Gastroesophageal sphincter (tissue), 4 donors: ENCODE data around the gene SCT. TPM values are rescaled to one million over a fixed set of nuclear protein-coding genes. Genes with fewer than 3 reads are reported as not detected.
"Not testable (repeated sequence)": the region's sequence is repeated elsewhere in the genome, so short reads cannot be mapped to it uniquely, and the experiment has no call there.

Source experiments
- ATAC-seq: fragments of 150-250 bp; one replicate; pipeline ENCODE4 v1.9.1; 2016; ENCODE audit warnings: mild to moderate bottlenecking, moderate library complexity
- H3K27ac ChIP-seq, 4 donors: fragments of 200-600 bp; sonication (generic) in 3 of 4; 1 replicate in 3 of 4; 2 replicates in 1 of 4; pipeline ENCODE4 v1.5.1; 2016 to 2019
- H3K27me3 ChIP-seq: fragments of 200-600 bp; sonication (generic); one replicate; pipeline ENCODE4 v1.5.1; 2019
- H3K36me3 ChIP-seq, 2 donors: fragments of 200-600 bp; sonication (generic); one replicate each; pipeline ENCODE4 v1.5.1; 2019; ENCODE audit warnings: control low read depth in 1 of 2
- H3K4me1 ChIP-seq, 3 donors: fragments of 200-600 bp; sonication (generic); 1 replicate in 2 of 3; 2 replicates in 1 of 3; pipeline ENCODE4 v1.5.1; 2016 to 2019; ENCODE audit warnings: control low read depth in 2 of 3
- H3K4me3 ChIP-seq, 2 donors: fragments of 200-600 bp; sonication (generic); one replicate each; pipeline ENCODE4 v1.5.1; 2019; ENCODE audit warnings: mild to moderate bottlenecking in 1 of 2, moderate library complexity in 1 of 2
- H3K9me3 ChIP-seq, 3 donors: fragments of 200-600 bp; sonication (generic); one replicate each; pipeline ENCODE4 v1.5.1; 2017 to 2019; ENCODE audit warnings: control low read depth in 2 of 3
- EP300 ChIP-seq: sonication (generic); formaldehyde crosslinking; IDR thresholded peaks from one replicate; pipeline ENCODE4 v1.6.1; 2017; ENCODE audit warnings: antibody characterized with exemption, mild to moderate bottlenecking
- POLR2A ChIP-seq, 2 donors: fragments of 450-650 bp; IDR thresholded peaks; one replicate each; pipeline ENCODE4 v1.6.1; 2017; ENCODE audit warnings: antibody characterized with exemption in 2 of 2, mild to moderate bottlenecking in 2 of 2, moderate library complexity in 1 of 2
- POLR2AphosphoS5 ChIP-seq: sonication (generic); formaldehyde crosslinking; IDR thresholded peaks from one replicate; pipeline ENCODE4 v1.6.1; 2017; ENCODE audit warnings: antibody characterized with exemption
- WGBS, 2 donors: methylation state at CpG; one replicate each; pipeline ENCODE4 v1.1.5; 2018; ENCODE audit warnings: low coverage in 1 of 2; 5-methylcytosine and 5-hydroxymethylcytosine counted together
- total RNA-seq, 4 donors: library from RNA; depleted of rRNA; stranded (reverse); fragments of >200 nt; gene quantifications; one replicate each; pipeline ENCODE4 v1.1.0, GENCODE V29; 2016
- TF ChIP-seq, protein P1 (sequence below), 4 experiments: fragments of 200-600 bp in 2 of 4; fragments of 450-650 bp in 2 of 4; sonication (generic) in 1 of 4; IDR thresholded peaks; one replicate each; pipeline ENCODE4 v1.5.1; 2017 to 2019; ENCODE audit warnings: antibody characterized with exemption in 4 of 4, mild to moderate bottlenecking in 2 of 4, moderate library complexity in 2 of 4

Gene SCT
- total RNA-seq, 4 donors from 2014 or later: not detected

- Histone ChIP-seq H3K4me3 (no peak overlapping the region), H3K27me3 (no peaks in the 10 kb centered on the region), H3K27ac (no peak overlapping the region), H3K36me3 (peaks cover 0 to 69% of the 10 kb centered on the region in 2 donors), H3K9me3 (no peaks in the 10 kb centered on the region), H3K4me1 (no peaks in the 10 kb centered on the region)
- TF ChIP-seq, protein P1, sequence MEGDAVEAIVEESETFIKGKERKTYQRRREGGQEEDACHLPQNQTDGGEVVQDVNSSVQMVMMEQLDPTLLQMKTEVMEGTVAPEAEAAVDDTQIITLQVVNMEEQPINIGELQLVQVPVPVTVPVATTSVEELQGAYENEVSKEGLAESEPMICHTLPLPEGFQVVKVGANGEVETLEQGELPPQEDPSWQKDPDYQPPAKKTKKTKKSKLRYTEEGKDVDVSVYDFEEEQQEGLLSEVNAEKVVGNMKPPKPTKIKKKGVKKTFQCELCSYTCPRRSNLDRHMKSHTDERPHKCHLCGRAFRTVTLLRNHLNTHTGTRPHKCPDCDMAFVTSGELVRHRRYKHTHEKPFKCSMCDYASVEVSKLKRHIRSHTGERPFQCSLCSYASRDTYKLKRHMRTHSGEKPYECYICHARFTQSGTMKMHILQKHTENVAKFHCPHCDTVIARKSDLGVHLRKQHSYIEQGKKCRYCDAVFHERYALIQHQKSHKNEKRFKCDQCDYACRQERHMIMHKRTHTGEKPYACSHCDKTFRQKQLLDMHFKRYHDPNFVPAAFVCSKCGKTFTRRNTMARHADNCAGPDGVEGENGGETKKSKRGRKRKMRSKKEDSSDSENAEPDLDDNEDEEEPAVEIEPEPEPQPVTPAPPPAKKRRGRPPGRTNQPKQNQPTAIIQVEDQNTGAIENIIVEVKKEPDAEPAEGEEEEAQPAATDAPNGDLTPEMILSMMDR (IDR thresholded peaks at IDR 0.05): no peak
- TF ChIP-seq EP300: no peak
- TF ChIP-seq POLR2A (IDR thresholded peaks at IDR 0.05): no peak
- TF ChIP-seq POLR2AphosphoS5: no peak
- WGBS, 2 donors: 88 to 100% methylated on average over 2 to 11 of the region's 15 CpGs
- ATAC-seq: no peak
Observed at GRCh38 chr11:653837-654236, 26.9 kb upstream of the SCT start.

DNA sequence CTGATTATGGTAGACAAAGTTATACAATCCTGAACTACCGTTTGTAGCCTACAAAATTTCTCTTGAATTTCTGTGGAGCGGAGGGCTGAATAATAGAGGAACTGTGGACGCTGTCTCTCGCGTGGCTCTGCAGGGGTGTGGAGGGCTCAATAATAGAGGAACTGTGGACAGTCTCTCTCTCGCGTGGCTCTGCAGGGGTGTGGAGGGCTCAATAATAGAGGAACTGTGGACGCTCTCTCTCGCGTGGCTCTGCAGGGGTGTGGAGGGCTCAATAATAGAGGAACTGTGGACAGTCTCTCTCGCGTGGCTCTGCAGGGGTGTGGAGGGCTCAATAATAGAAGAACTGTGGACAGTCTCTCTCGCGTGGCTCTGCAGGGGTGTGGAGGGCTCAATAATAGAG lies 26.2 kb upstream of the SCT start:
- peaks cover 0 to 69% of the 10 kb centered on the region in 2 donors for H3K36me3 ChIP-seq
- not testable (repeated sequence) for H3K4me1 ChIP-seq, H3K27ac ChIP-seq, ATAC-seq, H3K27me3 ChIP-seq, H3K9me3 ChIP-seq, H3K4me3 ChIP-seq
- 79 to 81% methylated on average over 10 of the region's 14 CpGs for WGBS, 2 donors

- TF ChIP-seq POLR2A (IDR thresholded peaks at IDR 0.05): no peak
- TF ChIP-seq, protein P1 (IDR thresholded peaks at IDR 0.05): no peak
- TF ChIP-seq EP300: no peak
- TF ChIP-seq POLR2AphosphoS5: no peak
Observed at GRCh38 chr11:650482-650881, 23.5 kb upstream of the SCT start.

DNA sequence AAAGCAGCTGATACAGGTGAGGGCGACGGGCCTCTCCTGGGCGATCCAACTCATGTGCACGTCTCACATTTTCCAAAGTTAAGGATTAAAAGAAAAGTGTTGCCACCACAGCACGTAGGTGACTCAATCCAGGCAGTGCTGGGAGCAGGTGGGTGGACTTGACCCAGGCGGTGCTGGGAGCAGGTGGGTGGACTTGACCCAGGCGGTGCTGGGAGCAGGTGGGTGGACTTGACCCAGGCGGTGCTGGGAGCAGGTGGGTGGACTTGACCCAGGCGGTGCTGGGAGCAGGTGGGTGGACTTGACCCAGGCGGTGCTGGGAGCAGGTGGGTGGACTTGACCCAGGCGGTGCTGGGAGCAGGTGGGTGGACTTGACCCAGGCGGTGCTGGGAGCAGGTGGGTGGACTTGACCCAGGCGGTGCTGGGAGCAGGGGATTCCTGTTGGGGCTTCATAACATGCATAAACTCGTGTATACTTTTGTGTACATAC lies 20.7 kb upstream of the SCT start:
- H3K4me1 ChIP-seq, ATAC-seq, H3K27ac ChIP-seq, H3K4me3 ChIP-seq, H3K27me3 ChIP-seq, H3K9me3 ChIP-seq: not testable (repeated sequence)
- WGBS, 2 donors: 61 to 81% methylated on average over 2 to 9 of the region's 14 CpGs
- H3K36me3 ChIP-seq: peaks cover 0 to 69% of the 10 kb centered on the region in 2 donors

More at GRCh38 chr11:650482-650881, 23.5 kb upstream of the SCT start:
- Histone ChIP-seq H3K36me3 (peaks cover 0 to 66% of the 10 kb centered on the region in 2 donors), H3K27ac (no peak overlapping the region), H3K4me1 (no peaks in the 10 kb centered on the region), H3K9me3 (no peaks in the 10 kb centered on the region), H3K27me3 (no peaks in the 10 kb centered on the region), H3K4me3 (no peak overlapping the region)
- no peak for ATAC-seq
- WGBS, 2 donors: 84 to 100% methylated on average over 6 to 10 of the region's 10 CpGs

DNA sequence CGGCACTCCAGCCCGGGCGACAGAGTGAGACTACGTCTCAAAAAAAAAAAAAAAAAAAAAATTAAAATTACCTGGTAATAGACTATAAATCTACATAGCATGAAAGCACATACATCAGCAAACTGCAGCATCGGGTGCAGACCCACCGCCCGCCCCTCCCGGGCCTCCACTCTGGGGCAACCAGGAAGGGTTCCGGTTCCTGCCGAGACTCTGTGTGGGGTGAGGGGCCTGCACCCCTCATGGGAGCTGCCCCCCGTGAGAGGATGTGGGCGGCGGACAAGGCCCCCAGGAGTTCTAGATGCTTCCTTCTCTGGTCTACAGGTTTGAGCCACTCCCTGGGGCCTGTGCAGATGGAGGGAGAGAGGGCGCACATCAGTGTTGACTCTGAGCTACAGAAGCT lies 19.2 kb upstream of the SCT start:
- Histone ChIP-seq H3K4me3 (no peak overlapping the region), H3K27ac (no peak overlapping the region), H3K9me3 (no peaks in the 10 kb centered on the region), H3K36me3 (peaks cover 0 to 79% of the 10 kb centered on the region in 2 donors), H3K4me1 (no peaks in the 10 kb centered on the region), H3K27me3 (no peaks in the 10 kb centered on the region)
- ATAC-seq: no peak
- 86% methylated on average over 12 of the region's 14 CpGs; no CpG with 5 or more reads in 1 of the 2 donors for WGBS, 2 donors
- no peak for TF ChIP-seq EP300
- TF ChIP-seq POLR2AphosphoS5: no peak
- TF ChIP-seq POLR2A (IDR thresholded peaks at IDR 0.05): no peak
- TF ChIP-seq, protein P1 (IDR thresholded peaks at IDR 0.05): no peak

DNA sequence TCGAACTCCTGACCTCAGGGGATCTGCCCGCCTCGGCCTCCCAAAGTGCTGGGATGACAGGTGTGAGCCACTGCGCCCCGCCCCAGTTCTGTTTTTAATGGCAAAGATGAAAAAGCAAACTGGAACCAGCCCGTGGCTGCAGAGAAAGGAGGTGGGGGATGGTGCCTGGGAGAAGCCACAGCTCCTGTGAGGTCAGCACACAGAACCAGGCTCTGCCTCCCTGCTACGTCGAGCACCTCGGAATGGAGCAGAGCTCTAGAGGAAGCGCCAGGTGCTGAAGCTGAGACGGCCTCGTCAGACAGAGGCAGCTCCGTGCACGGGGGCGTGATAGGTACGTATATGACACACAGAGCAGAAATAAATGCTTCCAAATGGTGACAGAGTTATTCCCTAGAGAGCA lies 18.6 kb upstream of the SCT start:
- Histone ChIP-seq H3K36me3 (peaks cover 0 to 78% of the 10 kb centered on the region in 2 donors), H3K27ac (no peak overlapping the region), H3K4me3 (no peak overlapping the region), H3K27me3 (no peaks in the 10 kb centered on the region), H3K4me1 (no peaks in the 10 kb centered on the region), H3K9me3 (no peaks in the 10 kb centered on the region)
- TF ChIP-seq POLR2A (IDR thresholded peaks at IDR 0.05) (no peak), EP300 (no peak), POLR2AphosphoS5 (no peak)
- TF ChIP-seq, protein P1 (IDR thresholded peaks at IDR 0.05): no peak
- WGBS, 2 donors: 80% methylated on average over 8 of the region's 16 CpGs; no CpG with 5 or more reads in 1 of the 2 donors
- no peak for ATAC-seq
